ENCODE measurements around the gene NUP188.

The NUP188 gene

GRCh38 chr9:128910906-128911305, 36.6 kb upstream of the NUP188 start:
- no peak for TF ChIP-seq CTCF (IDR thresholded peaks at IDR 0.05)

- no peak for TF ChIP-seq CTCF (IDR thresholded peaks at IDR 0.05)
These were observed 35.9 kb upstream of the NUP188 start for GRCh38 chr9:128911529-128912035.

- no peak for TF ChIP-seq CTCF (IDR thresholded peaks at IDR 0.05)
These were observed 35.1 kb upstream of the NUP188 start for GRCh38 chr9:128912270-128912853.

- TF ChIP-seq CTCF (IDR thresholded peaks at IDR 0.05) = no peak
These were observed 34.2 kb upstream of the NUP188 start for GRCh38 chr9:128913048-128913900.

- no peak for TF ChIP-seq CTCF (IDR thresholded peaks at IDR 0.05)
These were observed 33.3 kb upstream of the NUP188 start for GRCh38 chr9:128913995-128914772.

GRCh38 chr9:128916204-128916603, 31.3 kb upstream of the NUP188 start:
- TF ChIP-seq CTCF (IDR thresholded peaks at IDR 0.05) = no peak

GRCh38 chr9:128916745-128917144, 30.8 kb upstream of the NUP188 start:
- TF ChIP-seq CTCF (IDR thresholded peaks at IDR 0.05) = no peak

All from LNCAP (cell line).